OCI-M1 (cell line): Measurements from ENCODE around the gene NEDD4L.
A peak's percentile ranks its signal among the peaks of the same experiment; 100 is the strongest.

Experiments used
- DNase-seq: peaks from one replicate; lab custom pipeline; 2025; lab: John Stamatoyannopoulos, UW

The NEDD4L gene

GRCh38 chr18:58213440-58213839 lies 169.4 kb downstream of the NEDD4L start:
- peak; percentile 46 for DNase-seq

DNA sequence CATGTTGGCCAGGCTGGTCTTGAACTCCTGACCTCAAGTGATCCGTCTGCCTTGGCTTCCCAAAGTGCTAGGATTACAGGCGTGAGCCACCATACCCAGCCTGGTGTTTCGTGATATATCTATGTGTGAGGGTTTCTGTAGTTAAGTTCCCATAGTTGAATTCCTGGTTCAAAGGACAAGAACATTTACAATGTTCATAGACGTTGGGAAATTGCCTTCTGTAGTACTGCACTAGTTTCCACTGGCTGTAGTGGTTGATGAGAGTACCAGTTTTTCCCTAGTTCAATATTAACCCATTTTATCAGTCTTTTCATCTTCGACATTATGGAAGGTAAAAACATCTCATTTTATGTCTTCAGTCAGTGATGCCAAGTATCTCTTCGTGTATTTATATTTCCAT lies 171.0 kb downstream of the NEDD4L start:
- DNase-seq, result no peak

DNA sequence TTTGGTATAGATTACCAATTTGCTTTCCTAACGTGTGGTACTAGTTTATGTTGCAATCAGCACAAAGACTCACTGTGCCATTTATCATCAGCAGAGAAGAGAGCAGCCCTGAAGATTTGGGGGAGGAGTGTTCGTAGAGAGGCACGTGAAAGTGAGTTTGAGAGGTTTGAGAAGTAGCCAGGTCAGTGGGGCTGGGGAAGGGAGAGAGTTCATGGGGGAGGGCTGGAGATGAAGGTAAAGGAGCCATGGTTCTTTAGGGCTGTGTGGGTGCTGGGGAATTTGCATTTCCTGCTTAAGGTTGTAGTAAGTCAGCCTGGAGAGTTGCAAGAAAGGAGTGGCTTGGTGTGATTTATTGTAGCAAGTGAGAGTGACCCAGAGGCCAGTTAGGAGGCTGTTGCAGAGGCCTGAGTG lies 172.1 kb downstream of the NEDD4L start:
- DNase-seq, result no peak

DNA sequence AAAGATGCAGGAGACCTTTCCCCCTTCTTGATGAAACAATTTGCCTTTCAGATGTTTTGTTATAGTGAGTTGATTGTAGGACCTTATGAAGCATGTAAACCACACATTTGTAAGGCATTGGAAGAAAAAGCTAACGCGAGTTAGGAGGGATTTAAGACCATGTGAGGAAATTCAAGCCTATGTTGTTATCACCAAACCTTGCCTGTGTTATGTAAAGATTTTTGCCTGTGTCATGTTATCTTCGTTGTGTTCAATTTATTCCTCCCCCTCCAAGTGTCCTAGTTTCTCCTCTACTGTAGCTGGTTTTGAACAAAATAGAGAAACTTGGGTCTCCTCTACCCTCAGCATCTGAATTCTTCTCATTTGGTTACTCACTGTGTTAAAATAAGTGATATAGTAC lies 173.0 kb downstream of the NEDD4L start:
- DNase-seq, result peak; percentile 18

DNA sequence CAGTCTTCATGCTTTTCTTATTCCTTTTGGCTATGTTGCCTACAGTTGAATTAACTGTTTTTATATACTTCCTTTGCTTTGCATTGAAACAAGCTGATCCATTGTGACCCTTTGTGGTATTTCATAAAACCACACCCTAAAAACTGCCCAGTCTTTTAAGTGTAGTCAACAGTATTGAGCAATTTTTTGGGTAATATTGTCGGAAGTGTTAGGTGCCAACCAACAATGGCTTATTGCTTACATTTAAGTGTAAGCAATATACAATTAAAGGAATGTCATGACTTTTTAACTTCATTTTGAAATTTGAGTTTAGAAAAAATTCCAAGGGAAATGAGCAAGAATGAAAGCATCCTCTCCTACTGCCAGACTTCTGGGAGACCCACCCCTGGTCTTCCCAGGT lies 174.1 kb downstream of the NEDD4L start:
- peak; percentile 46 for DNase-seq

GRCh38 chr18:58221060-58221725 lies 177.2 kb downstream of the NEDD4L start:
- peak; percentile 4 for DNase-seq

DNA sequence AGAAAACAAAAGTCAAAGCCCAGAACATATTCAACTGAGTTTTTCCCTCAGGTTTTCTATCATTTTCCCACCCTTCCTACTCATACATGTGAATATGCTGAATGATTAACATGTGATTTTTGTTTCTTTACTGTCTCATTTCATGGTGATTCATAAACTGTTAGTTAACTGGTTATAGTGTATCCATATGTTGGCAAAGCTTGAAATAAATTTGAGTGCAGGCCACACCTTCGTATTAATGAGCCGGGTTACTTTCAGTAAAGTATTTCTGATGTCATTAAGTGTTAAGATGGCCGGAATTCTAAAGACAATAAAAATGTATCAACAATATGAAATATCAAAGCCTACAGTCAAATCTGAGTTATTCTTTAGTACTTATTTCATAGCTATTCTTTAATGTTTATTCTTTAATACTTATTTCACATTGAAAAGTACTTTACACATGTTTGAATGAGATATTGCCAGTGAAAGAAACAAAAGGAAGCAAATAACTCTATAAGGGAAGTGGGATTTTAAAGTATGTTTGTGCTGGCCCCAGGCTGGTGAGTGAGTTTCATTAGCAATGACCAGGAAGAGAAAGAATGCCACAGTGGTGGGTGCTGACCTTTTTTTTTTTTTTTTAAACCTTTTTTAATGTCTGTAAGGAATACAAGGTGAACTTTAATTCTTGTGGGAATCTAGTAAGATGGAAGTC lies 178.6 kb downstream of the NEDD4L start:
- DNase-seq, result no peak

DNA sequence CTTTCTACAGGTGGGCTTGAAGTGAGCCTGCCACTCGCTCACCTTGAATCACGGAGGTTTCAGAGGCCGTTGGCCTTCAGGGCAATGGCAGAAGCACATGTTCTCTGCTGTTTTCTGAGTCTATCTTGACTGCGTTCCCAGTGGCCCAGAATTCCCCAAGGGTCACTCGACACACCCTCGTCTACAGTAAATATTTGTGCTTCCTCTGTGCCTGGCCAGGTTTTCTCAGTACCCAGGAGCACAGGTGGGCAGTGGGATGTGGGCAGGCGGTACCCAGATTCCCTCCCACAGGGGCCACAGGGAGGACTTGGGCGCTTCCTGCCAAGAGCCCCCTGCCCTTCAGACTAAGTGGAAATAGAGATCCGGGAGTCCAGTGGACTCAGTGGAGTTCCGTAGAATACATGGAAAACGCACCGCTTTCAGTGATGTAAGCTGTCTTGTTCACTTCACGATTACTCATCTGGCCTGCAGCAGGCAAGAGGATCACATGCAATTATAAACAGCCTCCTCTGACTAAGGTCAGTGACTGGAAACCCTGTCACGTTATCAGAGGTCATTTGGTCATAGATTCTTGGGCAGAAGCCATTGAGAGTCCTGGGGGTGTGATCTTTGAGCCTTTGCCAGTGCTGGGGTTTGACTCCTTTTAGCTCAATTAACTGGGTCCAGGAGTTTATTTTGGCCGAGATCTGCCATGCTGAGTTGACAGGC lies 179.8 kb downstream of the NEDD4L start:
- peak; percentile 22 for DNase-seq

GRCh38 chr18:58224425-58224750 lies 180.4 kb downstream of the NEDD4L start:
- DNase-seq, result no peak

DNA sequence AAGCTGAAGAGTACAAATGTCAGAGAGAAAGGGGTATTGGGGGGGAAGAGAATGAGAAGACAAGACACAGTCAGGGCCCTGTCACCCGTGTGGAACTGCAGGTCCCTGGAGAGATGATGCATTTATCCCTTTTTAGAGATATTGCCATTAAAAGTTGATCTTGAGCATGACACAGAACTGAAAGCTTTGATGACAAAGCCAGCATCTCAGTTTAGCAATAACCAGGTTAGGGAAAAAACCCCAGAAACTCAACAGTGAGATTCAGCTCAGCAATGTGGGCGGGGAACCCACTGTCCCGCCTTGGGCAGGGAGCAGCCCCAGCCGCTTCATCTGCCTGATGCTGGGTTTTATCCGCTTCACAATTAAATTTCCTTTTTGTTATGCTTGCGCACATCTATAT lies 181.1 kb downstream of the NEDD4L start:
- no peak for DNase-seq

GRCh38 chr18:58226429-58226828 lies 182.4 kb downstream of the NEDD4L start:
- DNase-seq, result no peak

DNA sequence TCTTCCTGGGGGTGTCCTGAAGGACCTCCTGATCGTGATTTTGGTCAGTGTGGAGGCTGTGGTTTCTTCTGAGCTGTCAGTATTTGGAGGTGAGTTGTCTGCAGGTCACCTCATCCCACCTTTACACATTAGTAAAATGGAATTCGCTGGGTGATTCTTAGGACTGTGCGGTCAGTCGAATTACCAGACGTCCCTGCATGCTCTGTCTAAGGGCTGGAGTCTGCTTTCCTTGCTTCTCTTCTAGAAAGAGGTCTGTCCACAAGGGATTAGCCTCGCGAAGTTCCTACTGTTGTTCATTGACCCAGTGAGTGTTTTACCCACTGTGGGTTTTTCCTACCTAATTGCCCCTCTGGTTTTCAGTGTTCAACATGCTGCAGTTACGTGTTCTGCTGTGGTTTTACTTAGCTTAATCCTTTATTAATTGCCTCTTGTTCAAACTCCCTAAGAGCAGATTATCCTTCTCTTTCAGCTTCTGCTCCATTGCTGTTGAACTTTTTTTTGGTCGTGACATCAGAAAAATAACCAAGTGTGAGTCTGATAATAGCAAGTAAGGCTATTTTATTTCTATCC lies 183.4 kb downstream of the NEDD4L start:
- DNase-seq, result no peak

GRCh38 chr18:58228176-58228575 lies 184.2 kb downstream of the NEDD4L start:
- DNase-seq, result no peak

GRCh38 chr18:58228762-58229161 lies 184.7 kb downstream of the NEDD4L start:
- DNase-seq, result no peak

- DNase-seq, result no peak
These were observed 185.1 kb downstream of the NEDD4L start for GRCh38 chr18:58229162-58229561.

GRCh38 chr18:58230438-58231179 lies 186.6 kb downstream of the NEDD4L start:
- no peak for DNase-seq

DNA sequence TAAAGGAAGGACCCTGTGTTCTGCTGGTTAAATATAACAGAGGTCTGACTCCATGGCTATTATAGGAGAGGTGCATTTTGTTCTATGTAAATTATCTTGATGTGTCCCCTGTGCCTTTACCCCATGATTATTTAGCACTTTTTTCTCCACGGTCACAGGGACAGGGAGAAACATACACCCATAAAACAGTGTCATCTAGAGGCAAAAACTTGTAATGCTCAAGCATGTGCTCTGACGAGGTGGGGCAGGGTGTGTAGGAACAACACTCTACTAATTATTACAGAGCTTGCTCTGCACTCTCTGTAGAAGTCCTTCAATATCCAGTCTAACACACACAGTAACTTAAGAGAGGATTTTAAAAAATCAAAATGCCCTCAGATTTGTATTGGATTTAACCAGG lies 187.9 kb downstream of the NEDD4L start:
- DNase-seq, result peak; percentile 64

DNA sequence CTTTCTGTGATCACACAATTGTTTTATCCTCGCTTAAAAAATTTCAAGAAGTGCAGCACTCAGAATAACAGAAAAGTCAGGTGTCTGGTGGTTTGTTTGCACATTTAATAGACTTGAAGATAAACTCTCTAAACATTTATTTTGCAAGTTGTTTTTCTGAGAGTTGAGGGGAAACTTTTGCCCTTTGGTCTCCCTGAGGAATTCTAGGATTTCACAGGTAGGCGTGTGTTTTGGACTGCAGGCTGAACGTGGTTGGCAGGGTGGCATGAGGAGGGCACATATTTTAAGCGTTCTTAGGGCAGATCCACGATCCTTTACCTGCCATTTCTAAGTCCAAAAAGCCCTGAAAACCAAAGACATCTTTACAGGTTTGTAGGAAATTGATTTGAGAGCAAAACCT lies 188.6 kb downstream of the NEDD4L start:
- no peak for DNase-seq

DNA sequence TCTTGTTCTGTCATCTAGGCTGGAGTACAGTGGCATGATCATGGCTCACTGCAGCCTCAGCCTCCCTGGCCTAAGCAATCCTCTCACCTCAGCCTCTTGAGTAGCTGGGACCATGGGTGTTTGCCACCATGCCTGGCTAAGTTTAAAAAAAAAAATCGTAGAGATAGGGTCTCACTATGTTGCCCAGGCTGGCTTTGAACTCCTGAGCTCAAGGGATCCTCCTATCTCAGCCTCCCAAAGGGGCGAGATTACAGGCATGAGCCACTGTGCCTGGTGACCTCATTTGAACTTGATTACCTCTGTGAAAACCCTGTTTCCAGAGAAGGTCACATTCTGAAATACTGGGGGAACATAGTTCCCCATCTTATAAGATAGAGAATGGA lies 190.3 kb downstream of the NEDD4L start:
- no peak for DNase-seq

- no peak for DNase-seq
These were observed 191.0 kb downstream of the NEDD4L start for GRCh38 chr18:58235001-58235436.

GRCh38 chr18:58239879-58240278 lies 195.9 kb downstream of the NEDD4L start:
- DNase-seq, result no peak

- DNase-seq, result no peak
These were observed 197.1 kb downstream of the NEDD4L start for GRCh38 chr18:58241026-58241679.
